Muscle layer of duodenum (tissue), 2 donors: ENCODE measurements around the gene TTYH2.

Experiments
- H3K27ac ChIP-seq: one replicate; pipeline ENCODE4 v1.7.0; 2013; ENCODE audit warnings: mild to moderate bottlenecking, low read length
- H3K27me3 ChIP-seq: one replicate; pipeline ENCODE4 v1.7.0; 2013; ENCODE audit warnings: low read depth, mild to moderate bottlenecking, control low read depth, low read length
- H3K36me3 ChIP-seq, 2 donors: one replicate each; pipeline ENCODE4 v1.7.0; 2013; ENCODE audit warnings: low read length in 2 of 2, control low read depth in 1 of 2, mild to moderate bottlenecking in 1 of 2; ENCODE audit not compliant: insufficient read depth in 2 of 2, control insufficient read depth in 1 of 2
- H3K4me1 ChIP-seq, 2 donors: one replicate each; pipeline ENCODE4 v1.7.0; 2013; ENCODE audit warnings: low read length in 2 of 2, mild to moderate bottlenecking in 2 of 2, control low read depth in 1 of 2, moderate library complexity in 1 of 2; ENCODE audit not compliant: insufficient read depth in 2 of 2, control insufficient read depth in 1 of 2
- H3K4me3 ChIP-seq, 2 donors: one replicate each; pipeline ENCODE4 v1.7.0; 2013; ENCODE audit warnings: low read length in 2 of 2, low read depth in 1 of 2, mild to moderate bottlenecking in 1 of 2
- H3K9me3 ChIP-seq, 2 donors: one replicate each; pipeline ENCODE4 v1.7.0; 2013; ENCODE audit warnings: low read length in 2 of 2, control low read depth in 1 of 2, mild to moderate bottlenecking in 1 of 2; ENCODE audit not compliant: control insufficient read depth in 1 of 2
- donor health status: healthy.

TTYH2 gene

DNA sequence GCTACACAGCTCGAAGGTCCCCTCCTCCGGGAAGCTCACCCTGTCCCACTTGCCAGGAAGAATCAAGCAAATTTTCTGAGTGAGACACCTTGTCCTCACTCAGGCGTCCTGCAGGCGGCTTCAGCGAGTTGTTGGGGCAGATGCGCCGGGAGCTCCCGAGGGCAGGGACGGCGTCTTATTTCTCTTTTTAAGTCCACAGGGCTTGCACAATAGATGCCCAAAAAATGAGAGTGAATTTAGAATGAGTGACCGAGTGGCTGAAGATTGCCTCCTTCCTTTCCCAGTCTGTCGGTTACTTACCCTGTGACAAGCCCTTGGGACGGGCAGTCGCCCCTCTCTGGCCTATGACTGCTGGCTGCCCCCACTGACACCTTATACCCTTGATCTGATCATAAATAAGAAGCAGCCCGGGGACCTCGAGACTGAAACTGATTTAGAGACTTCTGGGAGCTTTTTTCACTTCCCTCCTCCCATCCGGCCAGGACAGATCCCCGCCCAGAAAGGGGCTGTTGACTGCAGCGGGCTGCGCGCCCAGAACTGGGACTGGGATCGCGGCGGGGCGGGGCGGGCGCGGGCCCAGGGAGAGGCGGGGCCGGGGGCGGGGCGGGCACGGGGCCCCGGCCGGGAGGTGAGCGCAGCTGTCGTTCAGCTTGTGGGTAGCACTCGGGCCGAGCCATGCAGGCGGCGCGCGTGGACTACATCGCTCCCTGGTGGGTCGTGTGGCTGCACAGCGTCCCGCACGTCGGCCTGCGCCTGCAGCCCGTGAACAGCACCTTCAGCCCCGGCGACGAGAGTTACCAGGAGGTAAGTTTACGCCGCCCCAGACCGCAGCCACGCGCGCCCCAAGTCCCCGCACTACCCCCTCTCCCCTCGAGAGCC lies at the start of gene TTYH2:
TSS of gene TTYH2 (plus strand) at position 659 of the 879 bp plus-strand sequence. CDS start at position 676, 17 bp downstream.
- peaks cover 16 to 42% of the 10 kb centered on the region in 2 donors for H3K4me1 ChIP-seq
- peaks cover 18 to 24% of the 10 kb centered on the region in 2 donors for H3K36me3 ChIP-seq
- H3K4me3 ChIP-seq, result peak within 1 kb of the TSS; percentile 72 to 80
- peak within 1 kb of the TSS; percentile 54 for H3K27ac ChIP-seq
- H3K27me3 ChIP-seq, result no peaks in the 10 kb centered on the region
- no peaks in the 10 kb centered on the region for H3K9me3 ChIP-seq

GRCh38 chr17:74163836-74164235 lies 49.5 kb upstream of the TTYH2 start:
- no peaks in the 10 kb centered on the region for H3K27me3 ChIP-seq

GRCh38 chr17:74164446-74165045 lies 48.8 kb upstream of the TTYH2 start:
- no peaks in the 10 kb centered on the region for H3K36me3 ChIP-seq

More at GRCh38 chr17:74163836-74164235, 49.5 kb upstream of the TTYH2 start:
- Histone ChIP-seq H3K4me1 (no peaks in the 10 kb centered on the region), H3K36me3 (no peaks in the 10 kb centered on the region), H3K4me3 (no peak overlapping the region), H3K9me3 (peaks cover 0 to 2% of the 10 kb centered on the region in 2 donors), H3K27ac (no peak overlapping the region)

DNA sequence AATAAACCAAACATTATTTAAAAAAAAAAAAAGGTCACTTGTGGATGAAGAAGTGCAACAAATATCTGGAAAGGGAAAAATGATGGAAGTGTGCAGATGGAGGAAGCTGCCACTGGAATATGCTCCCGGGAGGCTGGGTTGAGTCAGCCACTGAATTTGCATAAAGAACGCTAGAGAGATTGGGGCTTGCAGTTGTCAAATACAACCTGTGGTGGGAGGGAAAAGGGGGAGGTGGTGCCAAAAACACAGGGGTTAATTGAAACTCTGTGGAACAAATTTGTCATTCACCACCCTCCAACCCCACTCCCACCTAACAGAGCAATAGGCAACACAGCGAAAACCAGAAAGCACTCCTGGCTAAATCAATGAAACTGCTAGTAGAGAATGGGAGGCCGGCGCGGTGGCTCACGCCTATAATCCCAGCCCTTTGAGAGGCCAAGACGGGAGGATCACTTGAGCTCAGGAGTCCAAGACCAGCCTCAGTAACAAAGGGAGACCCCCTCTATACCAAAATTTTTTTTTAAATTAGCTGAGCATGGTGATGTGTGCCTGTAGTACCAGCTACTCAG lies 47.5 kb upstream of the TTYH2 start:
- H3K36me3 ChIP-seq, result no peaks in the 10 kb centered on the region
- no peaks in the 10 kb centered on the region for H3K4me1 ChIP-seq
- H3K27ac ChIP-seq, result no peak overlapping the region
- H3K4me3 ChIP-seq, result no peak overlapping the region
- no peaks in the 10 kb centered on the region for H3K27me3 ChIP-seq
- no peaks in the 10 kb centered on the region for H3K9me3 ChIP-seq

More at GRCh38 chr17:74164446-74165045, 48.8 kb upstream of the TTYH2 start:
- no peak overlapping the region for H3K27ac ChIP-seq
- H3K4me1 ChIP-seq, result no peaks in the 10 kb centered on the region
- no peaks in the 10 kb centered on the region for H3K9me3 ChIP-seq
- no peak overlapping the region for H3K4me3 ChIP-seq
- no peaks in the 10 kb centered on the region for H3K27me3 ChIP-seq

GRCh38 chr17:74170924-74171323 lies 42.4 kb upstream of the TTYH2 start:
- Histone ChIP-seq H3K4me3 (no peak overlapping the region), H3K27me3 (peaks cover 3% of the 10 kb centered on the region), H3K27ac (no peak overlapping the region), H3K4me1 (no peaks in the 10 kb centered on the region), H3K9me3 (no peaks in the 10 kb centered on the region), H3K36me3 (no peaks in the 10 kb centered on the region)

DNA sequence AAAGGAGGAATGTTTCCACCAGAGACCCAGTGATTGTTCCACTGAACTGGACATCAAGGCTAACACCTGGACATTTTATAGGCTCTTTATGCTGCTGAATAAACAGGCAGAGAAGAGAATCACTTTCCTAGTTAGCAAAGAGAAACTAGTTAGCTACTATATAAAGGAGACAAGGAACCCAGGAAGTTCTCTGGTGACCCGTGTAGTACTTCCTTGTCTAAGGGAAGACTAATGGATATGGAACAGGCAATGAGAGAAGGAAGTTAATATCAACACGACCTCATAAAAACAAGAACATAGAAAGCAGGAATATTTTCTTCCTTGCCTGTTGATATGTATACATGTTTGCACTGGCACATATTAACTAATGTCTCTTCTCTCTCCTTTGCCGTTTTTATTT lies 40.7 kb upstream of the TTYH2 start:
- Histone ChIP-seq H3K9me3 (no peaks in the 10 kb centered on the region), H3K27ac (no peak overlapping the region), H3K4me3 (no peak overlapping the region), H3K27me3 (peaks cover 3% of the 10 kb centered on the region), H3K36me3 (no peaks in the 10 kb centered on the region), H3K4me1 (no peaks in the 10 kb centered on the region)

DNA sequence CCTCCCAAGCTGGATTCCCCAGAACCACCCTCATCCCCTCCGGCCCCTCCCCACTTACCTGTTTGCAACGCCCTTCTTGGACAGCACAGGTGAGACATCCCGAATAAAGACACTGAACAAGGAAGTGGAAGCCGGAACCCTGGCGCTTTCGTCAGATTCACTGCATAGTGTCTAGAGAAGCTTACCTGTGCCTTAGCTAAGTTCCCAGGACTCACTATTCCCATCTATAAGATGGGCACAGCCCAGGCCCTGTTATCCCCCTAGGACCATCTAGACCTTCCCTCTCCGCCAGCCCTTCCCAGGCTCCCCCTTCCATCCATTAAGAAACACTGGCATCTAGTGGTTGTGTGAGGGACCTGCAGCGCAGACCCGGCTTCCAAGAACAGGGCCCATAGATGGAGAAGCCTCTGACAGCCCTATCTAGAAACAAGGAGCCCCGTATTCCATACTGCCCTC lies 36.8 kb upstream of the TTYH2 start:
- H3K27me3 ChIP-seq, result peaks cover 3% of the 10 kb centered on the region
- no peaks in the 10 kb centered on the region for H3K9me3 ChIP-seq
- no peaks in the 10 kb centered on the region for H3K36me3 ChIP-seq
- H3K4me3 ChIP-seq, result no peak overlapping the region
- no peak overlapping the region for H3K27ac ChIP-seq
- no peaks in the 10 kb centered on the region for H3K4me1 ChIP-seq

DNA sequence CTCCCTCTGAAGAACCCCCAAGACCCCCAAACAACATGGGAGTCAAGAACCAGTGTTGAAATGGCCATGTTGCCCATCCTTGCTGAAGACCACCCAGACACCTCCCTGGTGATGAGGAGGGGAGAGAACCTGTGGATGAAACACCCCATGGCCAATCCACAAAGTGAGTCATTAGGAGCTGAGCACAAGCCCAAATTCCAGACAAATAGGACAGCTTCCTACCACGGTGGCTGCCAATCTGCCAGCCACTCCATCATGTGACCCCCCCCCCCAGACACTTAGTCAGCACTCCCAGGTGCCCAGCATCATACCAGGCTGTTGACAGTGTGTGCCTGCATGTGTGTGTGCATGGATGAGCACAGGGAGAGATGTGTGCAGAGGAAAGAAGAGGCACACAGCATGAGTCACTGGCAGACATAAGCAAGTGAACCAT lies 36.3 kb upstream of the TTYH2 start:
- no peak overlapping the region for H3K4me3 ChIP-seq
- H3K9me3 ChIP-seq, result no peaks in the 10 kb centered on the region
- no peak overlapping the region for H3K27ac ChIP-seq
- H3K36me3 ChIP-seq, result no peaks in the 10 kb centered on the region
- no peaks in the 10 kb centered on the region for H3K4me1 ChIP-seq
- peaks cover 3% of the 10 kb centered on the region for H3K27me3 ChIP-seq

- Histone ChIP-seq H3K9me3 (no peaks in the 10 kb centered on the region), H3K4me3 (no peak overlapping the region), H3K4me1 (no peaks in the 10 kb centered on the region), H3K36me3 (no peaks in the 10 kb centered on the region), H3K27ac (no peak overlapping the region), H3K27me3 (no peaks in the 10 kb centered on the region)
These were observed 33.8 kb upstream of the TTYH2 start for GRCh38 chr17:74179576-74179975.

GRCh38 chr17:74180336-74180735 lies 33.0 kb upstream of the TTYH2 start:
- H3K4me3 ChIP-seq, result no peak overlapping the region
- no peaks in the 10 kb centered on the region for H3K36me3 ChIP-seq
- no peaks in the 10 kb centered on the region for H3K27me3 ChIP-seq
- no peaks in the 10 kb centered on the region for H3K9me3 ChIP-seq
- no peaks in the 10 kb centered on the region for H3K4me1 ChIP-seq
- H3K27ac ChIP-seq, result no peak overlapping the region

DNA sequence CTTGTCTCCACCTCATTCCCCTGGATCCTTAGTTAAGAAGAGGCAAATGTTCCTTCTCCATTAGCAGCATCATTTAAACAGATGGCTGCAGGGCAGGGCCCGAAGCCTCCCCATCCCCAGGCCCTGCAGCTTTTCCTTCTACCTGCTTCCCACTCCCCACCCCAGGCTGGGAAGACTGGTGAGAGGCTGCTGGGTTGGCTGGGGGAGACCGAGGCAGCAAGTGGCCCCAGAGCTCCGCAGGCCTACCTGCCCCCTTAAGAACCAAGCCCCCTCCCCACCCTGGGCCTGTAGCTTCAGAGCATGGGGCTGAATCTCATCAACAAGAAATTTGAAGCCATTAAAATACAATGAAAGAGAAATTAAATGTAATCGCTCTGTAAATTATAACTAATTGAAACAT lies 32.0 kb upstream of the TTYH2 start:
- Histone ChIP-seq H3K4me1 (no peaks in the 10 kb centered on the region), H3K27ac (no peak overlapping the region), H3K27me3 (no peaks in the 10 kb centered on the region), H3K36me3 (no peaks in the 10 kb centered on the region), H3K4me3 (no peak overlapping the region), H3K9me3 (no peaks in the 10 kb centered on the region)
